ACC112 (cell line): Measurements from ENCODE around the gene PSENEN.

ENCODE experiments used
- H2AFZ ChIP-seq: fragments of 200-600 bp; sonication (generic); one replicate; pipeline ENCODE4 v1.6.0; 2017; ENCODE audit warnings: antibody characterized with exemption, low read length; ENCODE audit not compliant: unreplicated experiment
- H3K27ac ChIP-seq: fragments of 200-600 bp; sonication (generic); 2 replicates; pipeline ENCODE4 v1.5.1; 2014; ENCODE audit warnings: low read depth, mild to moderate bottlenecking, antibody characterized with exemption, low read length, moderate library complexity
- H3K27me3 ChIP-seq: fragments of 200-600 bp; sonication (generic); 2 replicates; pipeline ENCODE4 v1.6.1; 2014; ENCODE audit warnings: mild to moderate bottlenecking, antibody characterized with exemption, low read length, moderate library complexity, mixed read lengths; ENCODE audit not compliant: insufficient read depth
- H3K36me3 ChIP-seq: fragments of 200-600 bp; sonication (generic); 2 replicates; pipeline ENCODE4 v1.6.1; 2016; ENCODE audit warnings: mild to moderate bottlenecking, antibody characterized with exemption, low read length, moderate library complexity, mixed read lengths; ENCODE audit not compliant: insufficient read depth
- H3K4me1 ChIP-seq: fragments of 200-600 bp; sonication (generic); one replicate; pipeline ENCODE4 v1.6.1; 2016; ENCODE audit warnings: low read length, mixed read lengths; ENCODE audit not compliant: insufficient read depth, unreplicated experiment, control insufficient read depth
- H3K4me3 ChIP-seq: fragments of 200-600 bp; sonication (generic); 2 replicates; pipeline ENCODE4 v1.5.1; 2014; ENCODE audit warnings: mild to moderate bottlenecking, low read depth, low read length
- H3K79me2 ChIP-seq: fragments of 200-600 bp; sonication (generic); one replicate; pipeline ENCODE4 v1.6.0; 2016; ENCODE audit warnings: low read length; ENCODE audit not compliant: control insufficient read depth, unreplicated experiment, insufficient read depth

The PSENEN gene

DNA sequence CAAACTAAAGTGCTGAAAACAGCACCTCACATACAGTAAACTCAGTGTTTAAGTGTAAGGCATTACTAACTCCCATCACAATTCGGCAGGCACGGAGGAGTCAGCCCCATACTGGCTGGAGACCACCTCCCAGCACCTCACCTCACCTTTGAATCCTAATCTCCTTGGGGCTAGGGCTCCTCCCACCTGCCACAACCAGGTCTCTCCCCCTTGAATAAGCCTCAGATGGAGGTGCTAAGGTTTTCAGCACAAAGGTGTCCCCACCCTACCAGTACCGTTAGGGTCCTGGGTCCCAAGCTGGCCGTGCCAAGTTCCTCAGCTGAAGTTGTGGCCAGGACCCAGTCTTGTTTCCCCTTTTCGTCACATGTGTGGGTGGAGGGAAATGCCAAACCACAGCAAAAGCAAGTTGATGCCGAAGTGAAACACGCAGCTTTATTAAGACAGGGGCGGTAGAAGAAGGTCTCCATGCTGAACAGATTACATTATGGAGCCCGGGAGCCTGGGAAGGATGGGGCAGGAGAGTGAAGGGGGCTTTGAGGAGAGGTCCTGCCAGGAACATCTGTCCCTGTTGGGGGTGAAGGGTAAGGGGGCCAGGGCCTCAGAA is 3.2 kb upstream of the PSENEN start, which contains the start of gene IGFLR1:
IGFLR1 (minus strand) TSS at position 332 of the 604 bp plus-strand sequence. CDS start 1,272 bp downstream, outside the sequence.
- Histone ChIP-seq H3K4me1 (peaks cover 6% of the 10 kb centered on the region), H3K36me3 (no peaks in the 10 kb centered on the region), H2AFZ (no peak within 1 kb of the TSS), H3K79me2 (peaks cover 13% of the 10 kb centered on the region), H3K4me3 (no peak within 1 kb of the TSS), H3K27ac (no peak within 1 kb of the TSS), H3K27me3 (no peaks in the 10 kb centered on the region)

DNA sequence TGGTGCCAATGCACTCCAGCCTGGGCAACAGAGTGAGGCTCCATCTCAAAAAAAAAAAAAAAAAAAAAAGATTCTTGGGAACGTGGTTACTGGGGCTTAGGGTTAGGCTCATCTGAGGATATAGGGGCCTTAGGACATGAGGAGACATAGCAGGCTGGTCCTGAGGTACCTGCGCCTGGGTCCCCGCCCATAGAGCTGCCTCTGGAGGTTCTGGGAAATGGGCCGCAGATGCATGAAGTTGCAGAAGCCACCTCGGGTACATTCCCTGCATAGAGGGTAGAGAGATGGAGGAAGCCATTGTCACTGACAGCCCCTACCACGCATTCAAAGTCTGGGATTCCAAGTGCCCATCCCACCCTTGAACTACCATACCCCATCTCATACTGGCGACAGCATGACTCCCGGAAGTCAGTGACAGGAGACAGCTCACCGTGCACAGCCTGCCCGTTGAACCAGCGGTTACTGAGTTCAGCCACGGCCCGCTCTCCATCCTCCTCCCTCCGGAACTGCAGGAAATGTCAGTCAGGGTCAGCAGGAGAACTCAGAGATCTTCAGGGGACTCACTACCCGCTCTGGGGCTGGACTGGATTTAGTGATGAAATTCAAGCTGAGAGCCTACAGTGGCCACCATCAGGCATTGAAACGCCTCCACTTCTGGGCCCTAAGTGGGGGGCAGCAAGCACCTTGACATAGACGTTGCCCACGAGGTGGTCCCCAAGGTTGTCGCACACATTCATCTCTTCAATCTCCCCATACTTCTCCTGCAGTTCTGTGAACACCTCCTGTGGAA is 1.6 kb upstream of the PSENEN start:
- Histone ChIP-seq H3K27me3 (no peaks in the 10 kb centered on the region), H3K79me2 (peaks cover 13% of the 10 kb centered on the region), H3K4me1 (peaks cover 10% of the 10 kb centered on the region), H3K36me3 (no peaks in the 10 kb centered on the region), H3K27ac (no peak overlapping the region), H3K4me3 (peak overlapping the region; percentile 100; the same call in 1 of the 2 replicates), H2AFZ (no peak overlapping the region)

DNA sequence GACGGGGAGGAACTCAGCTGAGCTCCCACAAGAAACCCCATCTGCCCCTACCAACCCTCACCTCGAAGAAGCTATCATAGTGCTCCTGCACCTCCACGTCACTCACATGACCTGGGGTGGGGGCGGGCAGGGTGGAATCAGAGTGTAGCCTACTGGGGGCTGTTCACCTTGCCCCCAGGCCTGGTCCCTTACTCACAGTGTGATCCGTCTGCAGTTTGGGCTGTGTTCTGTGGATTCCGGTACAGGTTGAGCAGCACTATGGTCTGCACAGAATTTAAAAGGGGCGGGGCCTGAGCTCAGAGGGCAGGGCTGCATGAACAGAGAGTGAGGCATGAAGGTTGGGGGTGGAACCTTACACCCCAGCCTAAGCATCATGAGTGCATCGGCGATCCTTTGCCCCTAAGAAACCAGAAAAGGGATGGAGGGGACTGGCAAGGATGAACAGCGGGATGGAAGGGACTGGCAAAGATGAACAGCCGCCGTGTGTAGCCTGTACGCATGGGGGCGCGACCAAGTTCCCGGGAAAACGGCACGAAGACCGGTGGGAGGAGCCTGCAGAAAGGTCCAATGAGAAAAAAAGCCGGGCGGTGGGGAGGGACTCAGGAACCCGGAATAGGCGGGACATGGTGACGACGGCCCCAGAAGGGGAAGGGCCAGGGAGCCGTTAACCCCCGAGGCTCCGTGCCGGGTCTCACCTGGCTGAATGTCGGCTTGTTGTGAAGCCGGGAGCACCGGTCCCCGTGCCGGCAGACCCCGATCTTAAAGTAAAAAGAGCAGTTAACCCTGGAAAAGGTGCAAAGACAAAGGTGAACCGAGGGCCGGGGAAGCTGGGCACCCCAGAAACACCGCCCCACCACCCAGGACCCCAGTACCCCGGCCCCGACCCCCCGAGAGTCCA is 772 bp upstream of the PSENEN start:
- Histone ChIP-seq H3K4me1 (peaks cover 10% of the 10 kb centered on the region), H3K36me3 (no peaks in the 10 kb centered on the region), H3K79me2 (peaks cover 18% of the 10 kb centered on the region), H2AFZ (peak overlapping the region; percentile 85), H3K27ac (peak overlapping the region; percentile 96), H3K27me3 (no peaks in the 10 kb centered on the region), H3K4me3 (peak overlapping the region; percentile 100)

DNA sequence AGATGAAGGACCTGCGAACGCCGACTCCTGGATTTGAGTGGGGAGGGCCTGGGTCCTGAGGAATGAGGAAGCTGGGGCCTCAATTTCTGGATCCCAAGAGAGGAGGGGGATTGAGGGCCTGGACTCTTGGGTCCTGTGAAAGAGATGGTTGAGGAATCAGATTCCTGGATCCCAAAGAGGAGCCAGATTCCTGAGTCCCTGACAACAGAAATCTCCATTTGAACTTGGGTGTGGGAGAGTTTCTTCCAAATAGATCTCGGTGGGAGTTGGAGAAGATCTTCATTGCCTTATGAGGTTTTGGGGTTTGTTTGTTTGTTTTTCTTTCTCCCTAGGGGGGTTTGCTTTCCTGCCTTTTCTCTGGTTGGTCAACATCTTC is 624 bp downstream of the PSENEN start:
- Histone ChIP-seq H3K27me3 (no peaks in the 10 kb centered on the region), H3K36me3 (no peaks in the 10 kb centered on the region), H3K4me3 (peak overlapping the region; percentile 100), H3K79me2 (peaks cover 18% of the 10 kb centered on the region), H2AFZ (peak overlapping the region; percentile 69), H3K27ac (peak overlapping the region; percentile 96; the same call in 1 of the 2 replicates), H3K4me1 (peaks cover 10% of the 10 kb centered on the region)

DNA sequence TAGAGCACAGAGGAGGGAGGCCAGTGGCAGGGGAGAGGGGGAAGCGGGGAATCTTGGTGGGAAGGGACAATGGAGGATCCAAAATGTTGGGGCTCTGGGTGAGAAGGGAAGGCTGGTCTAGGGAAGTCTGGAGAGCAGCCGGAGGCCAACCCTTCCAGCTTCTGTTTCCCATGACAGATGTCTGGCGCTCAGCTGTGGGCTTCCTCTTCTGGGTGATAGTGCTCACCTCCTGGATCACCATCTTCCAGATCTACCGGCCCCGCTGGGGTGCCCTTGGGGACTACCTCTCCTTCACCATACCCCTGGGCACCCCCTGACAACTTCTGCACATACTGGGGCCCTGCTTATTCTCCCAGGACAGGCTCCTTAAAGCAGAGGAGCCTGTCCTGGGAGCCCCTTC is 1.1 kb downstream of the PSENEN start:
- H2AFZ ChIP-seq, result no peak overlapping the region
- H3K27me3 ChIP-seq, result no peaks in the 10 kb centered on the region
- H3K36me3 ChIP-seq, result no peaks in the 10 kb centered on the region
- H3K4me1 ChIP-seq, result peaks cover 10% of the 10 kb centered on the region
- H3K79me2 ChIP-seq, result peaks cover 18% of the 10 kb centered on the region
- H3K4me3 ChIP-seq, result peak overlapping the region; percentile 100
- no peak overlapping the region for H3K27ac ChIP-seq

DNA sequence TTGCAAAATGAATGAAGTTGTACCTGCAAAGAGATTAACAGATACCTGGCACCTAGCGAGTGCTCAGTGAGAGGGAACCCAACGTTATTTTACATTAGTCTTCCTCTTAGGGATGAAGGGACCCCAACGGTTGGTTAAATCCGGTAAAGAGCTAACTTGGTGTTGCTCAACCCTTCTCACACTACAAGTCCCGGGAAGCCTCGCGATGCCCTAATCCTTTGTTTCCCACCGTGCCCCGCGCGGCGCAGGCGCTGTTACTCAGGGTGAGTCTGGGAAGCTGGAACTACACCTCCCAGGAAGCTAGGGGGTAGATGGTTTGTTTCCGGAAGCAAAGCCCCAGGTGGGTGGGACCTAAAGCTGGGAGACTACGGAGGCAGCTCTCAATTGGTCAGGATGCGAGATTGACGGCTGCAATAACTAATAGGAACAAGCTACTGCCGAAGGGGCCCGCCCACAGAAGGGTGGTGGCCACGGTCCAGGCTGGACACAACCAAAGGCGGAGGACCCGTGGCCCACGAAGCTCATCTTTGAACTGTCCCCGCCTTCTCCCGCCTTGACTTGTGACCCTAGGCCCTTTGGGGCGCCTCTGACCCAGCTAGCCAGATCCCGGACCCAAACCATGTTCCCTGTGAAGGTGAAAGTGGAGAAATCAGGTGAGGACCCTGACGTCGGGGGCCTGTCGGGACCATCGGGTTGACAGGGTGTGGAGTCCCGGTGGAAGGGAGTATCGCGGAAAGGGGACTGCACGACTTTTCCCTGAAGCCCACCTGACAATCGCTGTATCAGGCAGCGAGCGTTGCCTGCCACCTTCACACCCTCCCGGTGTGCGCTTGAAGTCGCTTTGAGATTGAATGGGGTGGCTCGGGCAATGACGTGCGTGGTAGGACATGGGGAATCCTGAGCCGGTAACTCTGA is 2.9 kb downstream of the PSENEN start, which contains the start of gene LIN37:
LIN37 (plus strand) TSS at position 471 of the 915 bp plus-strand sequence; CDS start at position 620, 149 bp downstream.
- Histone ChIP-seq H3K4me3 (peak within 1 kb of the TSS; percentile 91), H3K4me1 (peaks cover 10% of the 10 kb centered on the region), H3K36me3 (no peaks in the 10 kb centered on the region), H3K27ac (no peak within 1 kb of the TSS), H3K79me2 (peaks cover 18% of the 10 kb centered on the region), H2AFZ (peak within 1 kb of the TSS; percentile 88), H3K27me3 (no peaks in the 10 kb centered on the region)

DNA sequence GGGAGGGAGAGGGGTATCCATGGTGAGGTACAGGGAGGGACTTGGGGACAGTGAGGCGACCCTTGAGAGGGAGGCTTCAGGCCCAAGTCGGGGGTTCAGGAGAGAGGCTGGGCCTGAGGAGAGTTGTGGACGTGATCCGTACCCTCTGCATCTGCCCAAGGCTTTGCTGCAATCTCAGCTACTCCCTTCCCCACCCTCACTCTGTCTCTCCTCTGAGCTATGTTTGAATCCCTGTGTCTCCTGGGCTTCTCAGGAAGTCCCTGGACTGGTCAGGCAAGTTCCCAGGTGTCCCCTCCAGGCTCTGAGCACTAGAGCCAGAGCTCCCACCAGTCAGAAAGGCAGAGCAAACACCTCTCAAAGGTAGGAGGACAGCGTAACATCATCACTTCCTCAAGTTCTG is 4.7 kb downstream of the PSENEN start:
- H3K27me3 ChIP-seq, result no peaks in the 10 kb centered on the region
- H3K4me1 ChIP-seq, result peaks cover 14% of the 10 kb centered on the region
- H3K36me3 ChIP-seq, result no peaks in the 10 kb centered on the region
- peaks cover 18% of the 10 kb centered on the region for H3K79me2 ChIP-seq
- no peak overlapping the region for H3K27ac ChIP-seq
- no peak overlapping the region for H2AFZ ChIP-seq
- H3K4me3 ChIP-seq, result no peak overlapping the region

DNA sequence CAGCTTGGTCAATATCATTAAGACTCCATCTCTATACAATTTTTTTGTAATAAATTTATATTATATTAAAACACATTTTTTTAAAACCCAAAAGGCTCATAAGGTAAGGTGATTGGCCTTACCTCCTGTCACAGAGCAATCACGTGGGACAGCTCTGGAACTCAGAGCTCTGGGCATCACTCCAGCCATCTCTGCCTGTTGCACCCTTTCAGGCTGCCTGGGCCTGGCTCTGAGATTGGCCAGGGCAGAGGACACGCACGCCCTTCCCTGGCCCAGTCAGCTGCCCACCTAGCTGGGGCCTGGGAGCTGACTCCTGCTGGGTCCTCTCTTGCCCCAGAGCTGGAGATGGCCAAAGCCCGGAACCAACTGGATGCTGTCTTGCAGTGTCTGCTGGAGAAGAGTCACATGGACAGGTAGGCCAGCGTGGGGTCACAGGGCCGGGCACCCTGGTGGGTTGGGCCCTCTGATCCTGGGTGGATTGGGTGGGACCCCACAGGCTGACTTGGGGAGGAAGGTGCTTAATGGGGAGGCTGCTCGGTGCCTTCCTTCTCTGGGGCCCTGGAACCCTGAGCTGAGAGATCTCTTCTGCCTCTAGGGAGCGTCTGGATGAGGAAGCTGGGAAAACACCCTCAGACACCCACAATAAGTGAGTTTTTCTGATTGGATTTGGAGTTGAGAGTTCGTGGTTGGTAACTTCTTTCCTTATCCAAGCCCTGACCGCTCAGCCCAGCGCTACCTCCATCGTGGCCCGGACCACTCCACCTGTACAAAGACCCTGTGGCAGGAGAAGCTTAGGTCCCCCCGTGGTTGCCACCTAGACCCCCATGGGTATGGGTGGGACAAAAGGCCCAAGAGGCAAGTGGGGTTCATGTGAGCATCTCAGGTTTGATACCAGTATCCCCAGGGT is 6.6 kb downstream of the PSENEN start:
- H3K27me3 ChIP-seq, result no peaks in the 10 kb centered on the region
- H3K4me1 ChIP-seq, result peaks cover 14% of the 10 kb centered on the region
- peaks cover 5% of the 10 kb centered on the region for H3K79me2 ChIP-seq
- H2AFZ ChIP-seq, result no peak overlapping the region
- H3K4me3 ChIP-seq, result no peak overlapping the region
- H3K27ac ChIP-seq, result no peak overlapping the region
- no peaks in the 10 kb centered on the region for H3K36me3 ChIP-seq

DNA sequence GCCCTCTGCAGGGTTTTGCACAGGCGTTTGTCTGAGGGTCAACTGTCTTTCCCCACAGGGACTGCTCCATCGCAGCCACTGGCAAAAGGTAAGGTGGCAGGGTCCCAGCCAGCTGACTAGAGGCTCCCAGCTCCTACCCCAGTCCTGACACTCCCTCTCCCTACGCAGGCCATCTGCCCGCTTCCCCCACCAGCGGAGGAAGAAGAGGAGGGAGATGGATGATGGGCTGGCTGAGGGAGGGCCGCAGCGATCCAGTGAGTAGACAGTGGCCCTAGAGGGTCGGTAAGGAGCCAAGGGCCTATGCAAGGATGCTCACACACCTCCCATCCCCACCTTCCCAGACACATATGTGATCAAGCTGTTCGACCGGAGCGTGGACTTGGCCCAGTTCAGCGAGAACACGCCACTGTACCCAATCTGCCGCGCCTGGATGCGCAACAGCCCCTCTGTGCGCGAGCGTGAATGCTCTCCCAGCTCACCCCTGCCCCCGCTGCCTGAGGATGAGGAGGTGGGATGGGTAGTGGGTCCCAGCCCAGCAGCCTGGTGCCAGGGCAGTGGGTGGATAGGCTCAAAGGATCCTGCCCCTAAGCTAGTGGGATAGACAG is 7.4 kb downstream of the PSENEN start:
- no peak overlapping the region for H3K4me3 ChIP-seq
- no peaks in the 10 kb centered on the region for H3K36me3 ChIP-seq
- no peak overlapping the region for H3K27ac ChIP-seq
- peaks cover 14% of the 10 kb centered on the region for H3K4me1 ChIP-seq
- H2AFZ ChIP-seq, result no peak overlapping the region
- no peaks in the 10 kb centered on the region for H3K27me3 ChIP-seq
- H3K79me2 ChIP-seq, result peaks cover 5% of the 10 kb centered on the region
